Tibial nerve (tissue), 4 donors: ENCODE results near the gene GAGE12H. TPM values are rescaled to one million over a fixed set of nuclear protein-coding genes. Genes with fewer than 3 reads are reported as not detected.
"Not testable (repeated sequence)": the region's sequence is repeated elsewhere in the genome, so short reads cannot be mapped to it uniquely, and the experiment has no call there.

Experiments used
- DNase-seq, 2 donors: peaks; one replicate each; pipeline ENCODE4 v3.0.0-alpha.2; 2019; ENCODE audit warnings: low spot score in 2 of 2
- H3K27ac ChIP-seq, 4 donors: fragments of 200-600 bp; sonication (generic) in 3 of 4; one replicate each; pipeline ENCODE4 v1.5.1; 2017 to 2019; ENCODE audit warnings: mild to moderate bottlenecking in 1 of 4
- H3K27me3 ChIP-seq, 2 donors: fragments of 200-600 bp; sonication (generic) in 1 of 2; one replicate each; pipeline versions ENCODE4 v1.5.1 to v1.6.0; 2017 to 2019
- H3K36me3 ChIP-seq, 3 donors: fragments of 200-600 bp; sonication (generic); one replicate each; pipeline ENCODE4 v1.5.1; 2018 to 2019
- H3K4me1 ChIP-seq, 4 donors: fragments of 200-600 bp; sonication (generic) in 3 of 4; one replicate each; pipeline ENCODE4 v1.5.1; 2017 to 2019
- H3K4me3 ChIP-seq, 4 donors: fragments of 200-600 bp; sonication (generic) in 3 of 4; one replicate each; pipeline ENCODE4 v1.5.1; 2017 to 2019; ENCODE audit warnings: mild to moderate bottlenecking in 1 of 4, moderate library complexity in 1 of 4
- H3K9me3 ChIP-seq, 4 donors: fragments of 200-600 bp; sonication (generic) in 3 of 4; one replicate each; pipeline ENCODE4 v1.5.1; 2017 to 2019
- WGBS, 2 donors: methylation state at CpG; one replicate each; pipeline ENCODE4 v1.1.5; 2018; 5-methylcytosine and 5-hydroxymethylcytosine counted together
- total RNA-seq, 4 donors: library from RNA; depleted of rRNA; stranded (reverse); fragments of >200 nt; gene quantifications; one replicate each; pipeline ENCODE4 v1.1.0, GENCODE V29; 2016

Gene GAGE12H, protein sequence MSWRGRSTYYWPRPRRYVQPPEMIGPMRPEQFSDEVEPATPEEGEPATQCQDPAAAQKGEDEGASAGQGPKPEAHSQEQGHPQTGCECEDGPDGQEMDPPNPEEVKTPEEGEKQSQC
- not detected for total RNA-seq

DNA sequence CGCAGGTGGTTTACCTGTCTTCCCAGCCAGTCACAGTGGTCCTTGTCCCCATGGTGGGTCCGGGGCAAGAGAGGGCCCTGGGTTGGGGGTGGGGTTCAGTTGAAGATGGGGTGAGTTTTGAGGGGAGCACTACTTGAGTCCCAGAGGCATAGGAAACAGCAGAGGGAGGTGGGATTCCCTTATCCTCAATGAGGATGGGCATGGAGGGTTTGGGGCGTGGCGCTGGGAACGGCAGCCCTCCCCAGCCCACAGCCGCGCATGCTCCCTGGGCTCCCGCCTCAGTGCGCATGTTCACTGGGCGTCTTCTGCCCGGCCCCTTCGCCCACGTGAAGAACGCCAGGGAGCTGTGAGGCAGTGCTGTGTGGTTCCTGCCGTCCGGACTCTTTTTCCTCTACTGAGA, at the start of gene GAGE12H:
Gene GAGE12H (plus strand): TSS at position 301 of the 400 bp plus-strand sequence. CDS start 1,155 bp downstream, outside the sequence.
- no CpG with 5 or more reads among the region's 16 CpGs for WGBS, 2 donors
- DNase-seq, H3K4me1 ChIP-seq, H3K27me3 ChIP-seq, H3K27ac ChIP-seq, H3K36me3 ChIP-seq, H3K9me3 ChIP-seq, H3K4me3 ChIP-seq: not testable (repeated sequence)

DNA sequence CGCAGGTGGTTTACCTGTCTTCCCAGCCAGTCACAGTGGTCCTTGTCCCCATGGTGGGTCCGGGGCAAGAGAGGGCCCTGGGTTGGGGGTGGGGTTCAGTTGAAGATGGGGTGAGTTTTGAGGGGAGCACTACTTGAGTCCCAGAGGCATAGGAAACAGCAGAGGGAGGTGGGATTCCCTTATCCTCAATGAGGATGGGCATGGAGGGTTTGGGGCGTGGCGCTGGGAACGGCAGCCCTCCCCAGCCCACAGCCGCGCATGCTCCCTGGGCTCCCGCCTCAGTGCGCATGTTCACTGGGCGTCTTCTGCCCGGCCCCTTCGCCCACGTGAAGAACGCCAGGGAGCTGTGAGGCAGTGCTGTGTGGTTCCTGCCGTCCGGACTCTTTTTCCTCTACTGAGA, 47.9 kb upstream of the GAGE12H start, which contains the start of gene GAGE12C:
Gene GAGE12C (plus strand): TSS at position 301 of the 400 bp plus-strand sequence. CDS start 1,155 bp downstream, outside the sequence.
- not testable (repeated sequence) for DNase-seq, H3K27ac ChIP-seq, H3K27me3 ChIP-seq, H3K4me1 ChIP-seq, H3K4me3 ChIP-seq, H3K36me3 ChIP-seq, H3K9me3 ChIP-seq
- no CpG with 5 or more reads among the region's 16 CpGs for WGBS, 2 donors

DNA sequence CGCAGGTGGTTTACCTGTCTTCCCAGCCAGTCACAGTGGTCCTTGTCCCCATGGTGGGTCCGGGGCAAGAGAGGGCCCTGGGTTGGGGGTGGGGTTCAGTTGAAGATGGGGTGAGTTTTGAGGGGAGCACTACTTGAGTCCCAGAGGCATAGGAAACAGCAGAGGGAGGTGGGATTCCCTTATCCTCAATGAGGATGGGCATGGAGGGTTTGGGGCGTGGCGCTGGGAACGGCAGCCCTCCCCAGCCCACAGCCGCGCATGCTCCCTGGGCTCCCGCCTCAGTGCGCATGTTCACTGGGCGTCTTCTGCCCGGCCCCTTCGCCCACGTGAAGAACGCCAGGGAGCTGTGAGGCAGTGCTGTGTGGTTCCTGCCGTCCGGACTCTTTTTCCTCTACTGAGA, 38.3 kb upstream of the GAGE12H start, which contains the start of gene GAGE12D:
Gene GAGE12D (plus strand): TSS at position 301 of the 400 bp plus-strand sequence. CDS start 1,155 bp downstream, outside the sequence.
- not testable (repeated sequence) for H3K36me3 ChIP-seq, H3K27ac ChIP-seq, H3K4me1 ChIP-seq, H3K4me3 ChIP-seq, DNase-seq, H3K27me3 ChIP-seq, H3K9me3 ChIP-seq
- no CpG with 5 or more reads among the region's 16 CpGs for WGBS, 2 donors

DNA sequence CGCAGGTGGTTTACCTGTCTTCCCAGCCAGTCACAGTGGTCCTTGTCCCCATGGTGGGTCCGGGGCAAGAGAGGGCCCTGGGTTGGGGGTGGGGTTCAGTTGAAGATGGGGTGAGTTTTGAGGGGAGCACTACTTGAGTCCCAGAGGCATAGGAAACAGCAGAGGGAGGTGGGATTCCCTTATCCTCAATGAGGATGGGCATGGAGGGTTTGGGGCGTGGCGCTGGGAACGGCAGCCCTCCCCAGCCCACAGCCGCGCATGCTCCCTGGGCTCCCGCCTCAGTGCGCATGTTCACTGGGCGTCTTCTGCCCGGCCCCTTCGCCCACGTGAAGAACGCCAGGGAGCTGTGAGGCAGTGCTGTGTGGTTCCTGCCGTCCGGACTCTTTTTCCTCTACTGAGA, 28.8 kb upstream of the GAGE12H start, which contains the start of gene GAGE12E:
Gene GAGE12E (plus strand): TSS at position 301 of the 400 bp plus-strand sequence. CDS start 1,155 bp downstream, outside the sequence.
- not testable (repeated sequence) for H3K36me3 ChIP-seq, H3K9me3 ChIP-seq, H3K27ac ChIP-seq, H3K4me3 ChIP-seq, H3K4me1 ChIP-seq, H3K27me3 ChIP-seq, DNase-seq
- WGBS, 2 donors: no CpG with 5 or more reads among the region's 16 CpGs

DNA sequence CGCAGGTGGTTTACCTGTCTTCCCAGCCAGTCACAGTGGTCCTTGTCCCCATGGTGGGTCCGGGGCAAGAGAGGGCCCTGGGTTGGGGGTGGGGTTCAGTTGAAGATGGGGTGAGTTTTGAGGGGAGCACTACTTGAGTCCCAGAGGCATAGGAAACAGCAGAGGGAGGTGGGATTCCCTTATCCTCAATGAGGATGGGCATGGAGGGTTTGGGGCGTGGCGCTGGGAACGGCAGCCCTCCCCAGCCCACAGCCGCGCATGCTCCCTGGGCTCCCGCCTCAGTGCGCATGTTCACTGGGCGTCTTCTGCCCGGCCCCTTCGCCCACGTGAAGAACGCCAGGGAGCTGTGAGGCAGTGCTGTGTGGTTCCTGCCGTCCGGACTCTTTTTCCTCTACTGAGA, 19.2 kb upstream of the GAGE12H start, which contains the start of gene GAGE12F:
Gene GAGE12F (plus strand): TSS at position 301 of the 400 bp plus-strand sequence. CDS start 1,155 bp downstream, outside the sequence.
- not testable (repeated sequence) for H3K36me3 ChIP-seq, DNase-seq, H3K4me3 ChIP-seq, H3K27me3 ChIP-seq, H3K27ac ChIP-seq, H3K4me1 ChIP-seq, H3K9me3 ChIP-seq
- WGBS, 2 donors: no CpG with 5 or more reads among the region's 16 CpGs

DNA sequence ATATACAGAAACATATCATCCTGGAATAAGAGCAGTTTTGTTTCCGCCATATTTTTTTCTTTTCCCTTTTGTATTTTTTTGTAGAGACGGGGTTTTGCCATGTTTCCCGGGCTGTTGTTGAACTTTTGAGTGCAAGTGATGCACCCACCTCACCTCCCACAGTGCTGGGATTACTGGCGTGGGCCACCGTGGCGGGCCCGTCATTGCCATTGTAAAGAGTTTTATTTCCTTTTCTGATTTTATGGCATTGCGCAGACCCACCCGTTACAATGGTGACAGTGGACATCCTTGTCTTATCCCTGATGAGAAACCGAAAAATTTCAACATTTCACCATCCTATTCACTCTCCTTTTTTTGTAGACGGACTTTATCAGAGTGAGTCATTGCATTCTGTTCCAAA, 11.0 kb upstream of the GAGE12H start:
- H3K4me3 ChIP-seq, H3K27ac ChIP-seq, DNase-seq, H3K9me3 ChIP-seq, H3K4me1 ChIP-seq, H3K27me3 ChIP-seq, H3K36me3 ChIP-seq: not testable (repeated sequence)
- WGBS, 2 donors: no CpG with 5 or more reads among the region's 11 CpGs

DNA sequence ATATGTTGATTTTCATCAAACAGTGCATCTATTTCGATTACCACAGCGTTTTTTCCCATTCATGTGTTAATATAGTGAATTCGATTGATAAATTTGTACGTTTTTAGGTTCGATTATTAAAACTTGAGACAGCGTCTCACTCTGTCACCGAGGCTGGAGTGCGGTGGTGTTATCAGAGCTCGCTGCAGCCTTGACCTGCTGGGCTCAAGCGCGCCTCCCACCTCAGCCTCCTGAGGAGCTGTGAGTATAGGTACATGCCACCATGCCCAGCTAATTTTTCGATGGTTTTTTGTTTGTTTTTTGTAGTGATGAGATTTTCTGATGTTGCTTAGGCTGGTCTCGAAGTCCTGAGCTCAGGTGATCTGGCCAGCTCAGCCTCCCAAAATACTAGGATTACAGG, 10.6 kb upstream of the GAGE12H start:
- H3K27ac ChIP-seq, H3K27me3 ChIP-seq, H3K9me3 ChIP-seq, H3K4me1 ChIP-seq, DNase-seq, H3K4me3 ChIP-seq, H3K36me3 ChIP-seq: not testable (repeated sequence)
- 98% methylated on average over 8 of the region's 13 CpGs; no CpG with 5 or more reads in 1 of the 2 donors for WGBS, 2 donors

DNA sequence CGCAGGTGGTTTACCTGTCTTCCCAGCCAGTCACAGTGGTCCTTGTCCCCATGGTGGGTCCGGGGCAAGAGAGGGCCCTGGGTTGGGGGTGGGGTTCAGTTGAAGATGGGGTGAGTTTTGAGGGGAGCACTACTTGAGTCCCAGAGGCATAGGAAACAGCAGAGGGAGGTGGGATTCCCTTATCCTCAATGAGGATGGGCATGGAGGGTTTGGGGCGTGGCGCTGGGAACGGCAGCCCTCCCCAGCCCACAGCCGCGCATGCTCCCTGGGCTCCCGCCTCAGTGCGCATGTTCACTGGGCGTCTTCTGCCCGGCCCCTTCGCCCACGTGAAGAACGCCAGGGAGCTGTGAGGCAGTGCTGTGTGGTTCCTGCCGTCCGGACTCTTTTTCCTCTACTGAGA, 9.6 kb upstream of the GAGE12H start, which contains the start of gene GAGE12G:
Gene GAGE12G (plus strand): TSS at position 301 of the 400 bp plus-strand sequence. CDS start 1,155 bp downstream, outside the sequence.
- H3K4me3 ChIP-seq, H3K27ac ChIP-seq, DNase-seq, H3K9me3 ChIP-seq, H3K36me3 ChIP-seq, H3K27me3 ChIP-seq, H3K4me1 ChIP-seq: not testable (repeated sequence)
- WGBS, 2 donors: no CpG with 5 or more reads among the region's 16 CpGs

DNA sequence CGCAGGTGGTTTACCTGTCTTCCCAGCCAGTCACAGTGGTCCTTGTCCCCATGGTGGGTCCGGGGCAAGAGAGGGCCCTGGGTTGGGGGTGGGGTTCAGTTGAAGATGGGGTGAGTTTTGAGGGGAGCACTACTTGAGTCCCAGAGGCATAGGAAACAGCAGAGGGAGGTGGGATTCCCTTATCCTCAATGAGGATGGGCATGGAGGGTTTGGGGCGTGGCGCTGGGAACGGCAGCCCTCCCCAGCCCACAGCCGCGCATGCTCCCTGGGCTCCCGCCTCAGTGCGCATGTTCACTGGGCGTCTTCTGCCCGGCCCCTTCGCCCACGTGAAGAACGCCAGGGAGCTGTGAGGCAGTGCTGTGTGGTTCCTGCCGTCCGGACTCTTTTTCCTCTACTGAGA, 9.4 kb downstream of the GAGE12H start, which contains the start of gene GAGE2A:
Gene GAGE2A (plus strand): TSS at position 301 of the 400 bp plus-strand sequence. CDS start 1,155 bp downstream, outside the sequence.
- not testable (repeated sequence) for H3K36me3 ChIP-seq, H3K27me3 ChIP-seq, H3K9me3 ChIP-seq, DNase-seq, H3K4me1 ChIP-seq, H3K4me3 ChIP-seq, H3K27ac ChIP-seq
- no CpG with 5 or more reads among the region's 16 CpGs for WGBS, 2 donors

DNA sequence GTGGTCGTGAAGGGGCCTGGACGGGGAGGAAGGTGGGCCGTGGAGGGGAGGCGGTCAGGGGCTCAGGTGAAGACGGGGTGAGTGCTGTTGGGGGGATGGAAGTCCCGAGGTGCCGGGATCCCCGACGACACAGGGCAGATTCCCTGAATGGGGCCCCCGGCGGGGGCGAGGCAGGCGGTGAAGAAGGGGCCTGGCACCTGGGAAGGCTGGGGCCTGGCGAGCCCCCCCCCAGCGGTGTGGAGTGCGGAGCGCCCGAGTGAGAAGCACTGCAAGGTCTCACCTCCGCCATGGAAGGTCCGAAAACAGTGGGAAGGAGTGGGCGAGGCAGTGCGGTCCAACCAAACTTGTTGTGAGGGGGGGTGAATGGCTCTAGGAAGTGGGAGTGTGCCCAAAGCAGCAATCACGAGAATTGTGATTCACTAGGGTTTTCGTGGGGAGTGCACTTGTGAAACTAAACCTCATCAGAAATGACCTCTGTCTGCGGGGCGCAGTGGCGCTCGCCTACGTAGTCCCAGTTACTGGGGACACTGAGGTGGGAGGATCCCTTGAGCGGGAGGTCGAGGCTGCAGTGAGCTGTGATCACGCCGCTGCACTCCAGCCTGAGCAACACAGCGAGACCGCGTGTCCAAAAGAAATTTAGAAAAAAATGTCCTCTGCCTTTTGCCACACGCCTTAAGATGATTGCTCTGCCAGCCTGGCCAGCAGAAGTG, 10.2 kb downstream of the GAGE12H start:
- not testable (repeated sequence) for H3K27ac ChIP-seq, H3K4me3 ChIP-seq, H3K36me3 ChIP-seq, H3K9me3 ChIP-seq, H3K4me1 ChIP-seq, H3K27me3 ChIP-seq, DNase-seq
- WGBS, 2 donors: 91 to 93% methylated on average over 23 to 33 of the region's 37 CpGs

DNA sequence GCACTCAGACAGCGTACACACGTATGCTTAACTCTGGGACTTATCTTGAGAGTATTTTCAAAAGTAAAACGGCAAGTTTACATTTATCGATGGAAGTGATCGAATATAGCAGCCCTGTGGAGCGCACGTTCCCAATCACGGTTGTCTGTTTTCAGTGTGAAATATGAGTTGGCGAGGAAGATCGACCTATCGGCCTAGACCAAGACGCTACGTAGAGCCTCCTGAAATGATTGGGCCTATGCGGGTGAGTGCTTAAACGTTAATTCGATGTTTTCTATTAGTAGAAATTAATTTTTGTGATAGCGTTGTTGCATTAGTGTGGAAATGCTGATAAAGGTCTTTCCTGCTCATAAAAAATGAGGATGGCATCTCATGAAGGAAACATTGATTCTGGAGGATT, 10.7 kb downstream of the GAGE12H start:
- H3K4me3 ChIP-seq, H3K9me3 ChIP-seq, H3K4me1 ChIP-seq, H3K36me3 ChIP-seq, H3K27me3 ChIP-seq, DNase-seq, H3K27ac ChIP-seq: not testable (repeated sequence)
- WGBS, 2 donors: 87 to 94% methylated on average over 15 of the region's 17 CpGs

DNA sequence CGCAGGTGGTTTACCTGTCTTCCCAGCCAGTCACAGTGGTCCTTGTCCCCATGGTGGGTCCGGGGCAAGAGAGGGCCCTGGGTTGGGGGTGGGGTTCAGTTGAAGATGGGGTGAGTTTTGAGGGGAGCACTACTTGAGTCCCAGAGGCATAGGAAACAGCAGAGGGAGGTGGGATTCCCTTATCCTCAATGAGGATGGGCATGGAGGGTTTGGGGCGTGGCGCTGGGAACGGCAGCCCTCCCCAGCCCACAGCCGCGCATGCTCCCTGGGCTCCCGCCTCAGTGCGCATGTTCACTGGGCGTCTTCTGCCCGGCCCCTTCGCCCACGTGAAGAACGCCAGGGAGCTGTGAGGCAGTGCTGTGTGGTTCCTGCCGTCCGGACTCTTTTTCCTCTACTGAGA, 19.0 kb downstream of the GAGE12H start, which contains the start of gene GAGE1:
Gene GAGE1 (plus strand): TSS at position 301 of the 400 bp plus-strand sequence. CDS start 1,155 bp downstream, outside the sequence.
- not testable (repeated sequence) for DNase-seq, H3K27me3 ChIP-seq, H3K9me3 ChIP-seq, H3K4me1 ChIP-seq, H3K4me3 ChIP-seq, H3K36me3 ChIP-seq, H3K27ac ChIP-seq
- WGBS, 2 donors: no CpG with 5 or more reads among the region's 16 CpGs
